ENCODE data around the gene MICAL3. TPM values are rescaled to one million over a fixed set of nuclear protein-coding genes. Genes with fewer than 3 reads are reported as not detected.

The MICAL3 gene
- total and polyA plus RNA-seq, 9 of the 15 experiments (the other 6 are each of a cell fraction or from before 2014, with no cell fraction given), result 0.53 to 32.1 (median 12.3) TPM

- no peak for TF ChIP-seq DNMT1 (IDR thresholded peaks at IDR 0.05)
- no peak for TF ChIP-seq ILF3 (IDR thresholded peaks at IDR 0.05; ENCODE audit: borderline replicate concordance)
- TF ChIP-seq NELFE (IDR thresholded peaks at IDR 0.05; ENCODE audit: insufficient read depth, insufficient read length), result no peak
- TF ChIP-seq ZNF134 (CRISPR knock-in tag; conservative IDR thresholded peaks at IDR 0.05), result no peak
- no peak for TF ChIP-seq ZNF133 (CRISPR knock-in tag; IDR thresholded peaks at IDR 0.05)
- TF ChIP-seq JUND (IDR thresholded peaks at IDR 0.05; ENCODE audit: borderline replicate concordance, low read depth, low read length), result 0 out of 2 replicates have a peak, but pooled peaks have one; percentile 9
- TF ChIP-seq JUND (tag; IDR thresholded peaks at IDR 0.05; ENCODE audit: borderline replicate concordance, low read depth, low read length), result 0 out of 3 replicates have a peak, but pooled peaks have one; percentile 33
- TF ChIP-seq ZNF609 (CRISPR knock-in tag; IDR thresholded peaks at IDR 0.05; ENCODE audit: borderline replicate concordance), result no peak
- TF ChIP-seq CSDE1 (IDR thresholded peaks at IDR 0.05), result no peak
- TF ChIP-seq ZFP30 (CRISPR knock-in tag; IDR thresholded peaks at IDR 0.05; ENCODE audit: borderline replicate concordance), result no peak
- TF ChIP-seq C11orf30 (IDR thresholded peaks at IDR 0.05; ENCODE audit: low read depth), result no peak
Measured at GRCh38 chr22:17788528-17789378, 235.6 kb downstream of the MICAL3 start (continued).

Measured in K562 (cell line).